ENCODE measurements around the gene INPP5B.

DNA sequence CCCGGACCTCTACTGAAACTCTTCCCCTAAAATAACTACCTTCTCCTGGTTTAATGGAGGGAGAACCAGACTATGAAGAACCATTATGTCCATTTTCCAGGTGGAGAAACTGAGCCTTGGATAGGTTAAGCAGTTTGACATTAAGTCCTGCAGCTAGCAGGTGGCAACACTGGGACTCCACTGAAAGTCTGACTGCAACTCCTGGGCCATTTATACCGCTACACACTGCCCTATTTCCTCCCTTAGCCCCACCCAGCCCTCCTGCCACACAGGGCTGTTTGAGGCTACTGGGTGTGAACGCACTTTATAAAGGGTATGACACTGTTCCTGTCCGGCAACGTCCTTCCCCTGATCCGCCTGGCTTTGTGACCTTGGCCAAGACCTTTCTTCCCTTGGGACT is 511 bp upstream of the INPP5B start:
- TF ChIP-seq YY1 (IDR thresholded peaks at IDR 0.05; ENCODE audit: borderline replicate concordance in 1 of 3, control insufficient read depth in 1 of 3, extremely low read depth in 1 of 3, insufficient read depth in 3 of 3, insufficient read length in 1 of 3, insufficient replicate concordance in 2 of 3, low read depth in 1 of 3, low read length in 2 of 3) (no peak), HMG20A (CRISPR knock-in tag; conservative IDR thresholded peaks at IDR 0.05) (no peak), SIRT6 (IDR thresholded peaks at IDR 0.05; ENCODE audit: low read depth, low read length) (no peak)

Measured in K562 (cell line).